ENCODE results near the gene METTL8. TPM values are rescaled to one million over a fixed set of nuclear protein-coding genes. Genes with fewer than 3 reads are reported as not detected.
"Not testable (repeated sequence)": the region's sequence is repeated elsewhere in the genome, so short reads cannot be mapped to it uniquely, and the experiment has no call there.

The METTL8 gene
- total RNA-seq, 6 donors from 2014 or later = 6.1 to 15.4 (median 13.0) TPM

- no peaks in the 10 kb centered on the region for H3K36me3 ChIP-seq
- no peaks in the 10 kb centered on the region for H3K9me3 ChIP-seq
- DNase-seq (no peak), ATAC-seq (ENCODE audit: low FRiP score in 2 of 2) (no peak)
- 88 to 96% methylated on average over 7 of the region's 7 CpGs for WGBS, 2 donors
- no peak overlapping the region for H3K4me3 ChIP-seq
- no peaks in the 10 kb centered on the region for H3K4me1 ChIP-seq
- no peak for TF ChIP-seq POLR2A (IDR thresholded peaks at IDR 0.05)
- no peak for TF ChIP-seq CTCF (IDR thresholded peaks at IDR 0.05)
- TF ChIP-seq POLR2AphosphoS5 (IDR thresholded peaks at IDR 0.05) = no peak
- no peak for TF ChIP-seq EP300 (IDR thresholded peaks at IDR 0.05)
- H3K27me3 ChIP-seq = no peaks in the 10 kb centered on the region
- no peak overlapping the region for H3K27ac ChIP-seq
These were observed 46.7 kb downstream of the METTL8 start for GRCh38 chr2:171387052-171387451.

- Histone ChIP-seq H3K27ac (no peak overlapping the region), H3K36me3 (no peaks in the 10 kb centered on the region), H3K4me1 (no peaks in the 10 kb centered on the region), H3K27me3 (no peaks in the 10 kb centered on the region), H3K4me3 (no peak overlapping the region), H3K9me3 (no peaks in the 10 kb centered on the region)
- peak in 1 of 2 donors; percentile 13 for DNase-seq
- ATAC-seq (ENCODE audit: low FRiP score in 2 of 2) = no peak
- TF ChIP-seq EP300 (IDR thresholded peaks at IDR 0.05) = no peak
- no peak for TF ChIP-seq POLR2AphosphoS5 (IDR thresholded peaks at IDR 0.05)
- TF ChIP-seq CTCF (IDR thresholded peaks at IDR 0.05) = no peak
- TF ChIP-seq POLR2A (IDR thresholded peaks at IDR 0.05) = no peak
- WGBS, 2 donors = 92% methylated on average over 9 to 10 of the region's 10 CpGs
These were observed 47.2 kb downstream of the METTL8 start for GRCh38 chr2:171386627-171387026.

DNA sequence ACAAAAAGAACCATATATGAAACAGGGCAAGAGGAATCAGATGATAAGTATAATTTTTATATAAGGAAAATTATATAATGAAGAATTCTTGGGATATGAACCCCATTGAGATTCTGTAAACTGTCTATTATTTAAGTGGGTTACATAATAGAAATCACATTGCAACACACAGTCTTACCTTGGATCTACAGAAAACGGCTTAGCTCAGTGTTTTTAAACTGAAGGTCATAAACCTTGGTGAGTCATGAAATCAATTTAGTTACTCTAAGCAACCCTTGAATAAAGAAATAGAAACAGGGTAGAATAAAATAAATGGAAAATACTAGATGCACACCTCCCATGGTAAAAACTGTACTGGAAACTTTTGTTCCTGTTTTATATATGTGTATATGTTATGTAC lies 50.7 kb downstream of the METTL8 start:
- Histone ChIP-seq H3K4me3 (no peak overlapping the region), H3K9me3 (peaks cover 0 to 7% (median 2%) of the 10 kb centered on the region in 4 donors), H3K36me3 (no peaks in the 10 kb centered on the region), H3K4me1 (no peaks in the 10 kb centered on the region), H3K27ac (no peak overlapping the region), H3K27me3 (no peaks in the 10 kb centered on the region)
- WGBS, 2 donors = 51 to 65% methylated on average over 1 of the region's 1 CpG
- no peak for DNase-seq
- no peak for TF ChIP-seq CTCF (IDR thresholded peaks at IDR 0.05)
- no peak for TF ChIP-seq POLR2AphosphoS5 (IDR thresholded peaks at IDR 0.05)
- no peak for TF ChIP-seq EP300 (IDR thresholded peaks at IDR 0.05)
- no peak for TF ChIP-seq POLR2A (IDR thresholded peaks at IDR 0.05)
- no peak for ATAC-seq (ENCODE audit: low FRiP score in 2 of 2)

GRCh38 chr2:171382175-171382574 lies 51.6 kb downstream of the METTL8 start:
- not testable (repeated sequence) for H3K27ac ChIP-seq; ATAC-seq (ENCODE audit: low FRiP score in 2 of 2); H3K4me1 ChIP-seq; H3K4me3 ChIP-seq; H3K36me3 ChIP-seq; DNase-seq; H3K27me3 ChIP-seq; H3K9me3 ChIP-seq
- 90 to 100% methylated on average over 1 of the region's 1 CpG for WGBS, 2 donors

- not testable (repeated sequence) for H3K27me3 ChIP-seq; H3K27ac ChIP-seq; ATAC-seq (ENCODE audit: low FRiP score in 2 of 2); H3K36me3 ChIP-seq; H3K4me3 ChIP-seq; H3K9me3 ChIP-seq; DNase-seq; H3K4me1 ChIP-seq
These were observed 55.9 kb downstream of the METTL8 start for GRCh38 chr2:171377852-171378251.

GRCh38 chr2:171367692-171368091 lies 66.1 kb downstream of the METTL8 start:
- Histone ChIP-seq H3K36me3 (no peaks in the 10 kb centered on the region), H3K27ac (no peak overlapping the region), H3K4me1 (no peaks in the 10 kb centered on the region), H3K27me3 (no peaks in the 10 kb centered on the region), H3K9me3 (peaks cover 0 to 5% (median 3%) of the 10 kb centered on the region in 4 donors), H3K4me3 (no peak overlapping the region)
- TF ChIP-seq POLR2AphosphoS5 (IDR thresholded peaks at IDR 0.05) (no peak), POLR2A (IDR thresholded peaks at IDR 0.05) (no peak), EP300 (IDR thresholded peaks at IDR 0.05) (no peak), CTCF (IDR thresholded peaks at IDR 0.05) (no peak)
- DNase-seq (no peak), ATAC-seq (ENCODE audit: low FRiP score in 2 of 2) (no peak)
- WGBS, 2 donors = 93% methylated on average over 2 of the region's 2 CpGs

Measured in upper lobe of left lung (tissue), 6 donors.